ENCODE data around the gene CGB5. TPM values are rescaled to one million over a fixed set of nuclear protein-coding genes. Genes with fewer than 3 reads are reported as not detected.
"Not testable (repeated sequence)": the region's sequence is repeated elsewhere in the genome, so short reads cannot be mapped to it uniquely, and the experiment has no call there.

CGB5 gene
- polyA plus RNA-seq, 1 donor = not detected

- not testable (repeated sequence) for H3K9me3 ChIP-seq (ENCODE audit: control insufficient read depth, low read depth, low read length); H3K4me3 ChIP-seq (ENCODE audit: low read length); H3K27ac ChIP-seq (ENCODE audit: low read length); H3K4me1 ChIP-seq (ENCODE audit: control insufficient read depth, insufficient read depth, low read length); H3K36me3 ChIP-seq (ENCODE audit: control insufficient read depth, insufficient read depth, low read length); DNase-seq; H3K27me3 ChIP-seq (ENCODE audit: control insufficient read depth, insufficient read depth, low read length)
- WGBS (ENCODE audit: insufficient coverage, low lambda C conversion rate) = 60% methylated on average over 1 of the region's 8 CpGs
Measured at GRCh38 chr19:49038111-49038510, 5.5 kb upstream of the CGB5 start.

DNA sequence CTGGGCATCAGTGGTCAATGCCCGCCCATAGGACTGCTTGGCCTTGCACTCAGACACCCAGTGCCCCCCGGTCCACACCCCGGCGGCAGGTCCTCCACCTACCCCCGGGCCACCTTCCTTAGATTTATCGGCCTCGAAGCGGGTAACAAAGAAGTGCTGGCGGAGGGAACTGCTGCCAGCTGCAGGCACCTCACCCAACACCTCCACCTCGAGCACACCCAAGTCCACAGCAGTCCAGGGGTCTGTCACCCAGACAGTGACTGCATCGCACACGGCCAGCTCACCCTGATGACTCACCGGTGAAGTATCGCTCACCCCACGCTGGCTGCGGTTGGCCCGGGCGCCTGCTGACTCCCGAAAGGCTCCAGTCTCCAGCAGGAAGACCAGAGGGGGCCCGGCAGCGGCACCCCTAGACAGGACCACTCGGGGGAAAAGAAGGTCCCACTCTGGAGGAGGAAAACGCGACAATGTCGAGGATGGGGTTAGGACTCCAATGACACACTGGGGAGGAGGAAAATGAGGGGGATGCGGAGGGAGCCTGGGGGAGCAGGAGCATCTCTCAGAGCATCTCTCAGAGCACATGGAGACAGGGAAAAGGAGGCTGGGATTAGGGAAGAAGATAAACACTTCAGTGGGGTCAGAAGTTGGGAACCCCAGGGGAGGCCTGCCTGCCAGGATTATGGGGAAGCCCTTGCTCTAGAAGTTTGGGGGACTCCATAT is 4.9 kb upstream of the CGB5 start:
- not testable (repeated sequence) for H3K4me3 ChIP-seq (ENCODE audit: low read length); DNase-seq; H3K36me3 ChIP-seq (ENCODE audit: control insufficient read depth, insufficient read depth, low read length); H3K27me3 ChIP-seq (ENCODE audit: control insufficient read depth, insufficient read depth, low read length); H3K4me1 ChIP-seq (ENCODE audit: control insufficient read depth, insufficient read depth, low read length); H3K9me3 ChIP-seq (ENCODE audit: control insufficient read depth, low read depth, low read length); H3K27ac ChIP-seq (ENCODE audit: low read length)
- WGBS (ENCODE audit: insufficient coverage, low lambda C conversion rate) = no CpG with 5 or more reads among the region's 26 CpGs

DNA sequence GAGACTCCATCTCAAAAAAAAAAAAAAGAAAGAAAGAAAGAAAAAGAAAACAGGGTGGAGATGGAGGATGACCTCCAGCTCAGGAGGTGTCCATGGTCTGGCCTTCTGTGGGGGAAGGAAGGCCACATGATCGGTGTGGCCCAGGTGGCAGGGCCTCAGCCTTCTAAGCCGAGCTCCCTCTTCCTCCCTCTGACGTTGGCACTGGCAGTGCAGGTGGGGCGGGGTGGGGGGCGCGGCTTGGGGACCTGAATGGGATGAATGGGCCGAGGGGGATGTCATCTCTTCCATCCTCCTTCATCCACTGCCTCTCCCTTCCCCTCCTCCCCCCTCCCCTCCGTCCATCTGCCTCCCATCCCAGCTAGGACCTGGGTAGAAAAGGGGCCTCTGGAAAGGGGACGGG is 3.9 kb upstream of the CGB5 start:
- H3K4me3 ChIP-seq (ENCODE audit: low read length); H3K9me3 ChIP-seq (ENCODE audit: control insufficient read depth, low read depth, low read length); DNase-seq; H3K27ac ChIP-seq (ENCODE audit: low read length); H3K27me3 ChIP-seq (ENCODE audit: control insufficient read depth, insufficient read depth, low read length); H3K4me1 ChIP-seq (ENCODE audit: control insufficient read depth, insufficient read depth, low read length); H3K36me3 ChIP-seq (ENCODE audit: control insufficient read depth, insufficient read depth, low read length): not testable (repeated sequence)
- WGBS (ENCODE audit: insufficient coverage, low lambda C conversion rate) = no CpG with 5 or more reads among the region's 9 CpGs

DNA sequence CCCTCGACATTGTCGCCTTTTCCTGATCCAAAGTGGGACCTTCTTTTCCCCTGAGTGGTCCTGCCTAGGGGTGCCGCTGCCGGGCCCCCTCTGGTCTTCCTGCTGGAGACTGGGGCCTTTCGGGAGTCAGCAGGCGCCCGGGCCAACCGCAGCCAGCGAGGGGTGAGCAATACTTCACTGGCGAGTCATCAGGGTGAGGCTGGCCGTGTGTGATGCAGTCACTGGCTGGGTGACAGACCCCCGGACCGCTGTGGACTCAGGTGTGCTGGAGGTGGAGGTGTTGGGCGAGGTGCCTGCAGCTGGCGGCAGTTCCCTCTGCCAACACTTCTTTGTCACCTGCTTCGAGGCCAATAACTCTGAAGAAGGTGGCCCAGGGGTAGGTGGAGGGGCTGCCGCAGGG is 1.5 kb upstream of the CGB5 start:
- Histone ChIP-seq H3K4me1 (ENCODE audit: control insufficient read depth, insufficient read depth, low read length) (no peaks in the 10 kb centered on the region), H3K4me3 (ENCODE audit: low read length) (no peak overlapping the region), H3K27ac (ENCODE audit: low read length) (no peak overlapping the region), H3K36me3 (ENCODE audit: control insufficient read depth, insufficient read depth, low read length) (no peaks in the 10 kb centered on the region), H3K27me3 (ENCODE audit: control insufficient read depth, insufficient read depth, low read length) (peaks cover 4% of the 10 kb centered on the region), H3K9me3 (ENCODE audit: control insufficient read depth, low read depth, low read length) (no peaks in the 10 kb centered on the region)
- no peak for DNase-seq
- no CpG with 5 or more reads among the region's 17 CpGs for WGBS (ENCODE audit: insufficient coverage, low lambda C conversion rate)

GRCh38 chr19:49042666-49043065 is 982 bp upstream of the CGB5 start:
- not testable (repeated sequence) for DNase-seq; H3K4me1 ChIP-seq (ENCODE audit: control insufficient read depth, insufficient read depth, low read length); H3K4me3 ChIP-seq (ENCODE audit: low read length); H3K9me3 ChIP-seq (ENCODE audit: control insufficient read depth, low read depth, low read length); H3K27me3 ChIP-seq (ENCODE audit: control insufficient read depth, insufficient read depth, low read length); H3K27ac ChIP-seq (ENCODE audit: low read length); H3K36me3 ChIP-seq (ENCODE audit: control insufficient read depth, insufficient read depth, low read length)
- no CpG with 5 or more reads among the region's 4 CpGs for WGBS (ENCODE audit: insufficient coverage, low lambda C conversion rate)

- not testable (repeated sequence) for H3K27me3 ChIP-seq (ENCODE audit: control insufficient read depth, insufficient read depth, low read length); H3K4me3 ChIP-seq (ENCODE audit: low read length); H3K27ac ChIP-seq (ENCODE audit: low read length); H3K36me3 ChIP-seq (ENCODE audit: control insufficient read depth, insufficient read depth, low read length); DNase-seq; H3K9me3 ChIP-seq (ENCODE audit: control insufficient read depth, low read depth, low read length); H3K4me1 ChIP-seq (ENCODE audit: control insufficient read depth, insufficient read depth, low read length)
- WGBS (ENCODE audit: insufficient coverage, low lambda C conversion rate) = no CpG with 5 or more reads among the region's 12 CpGs
Measured at GRCh38 chr19:49049011-49049410, 5.4 kb downstream of the CGB5 start, which contains the start of gene CGB8. CGB8 (minus strand) TSS chr19:49049111; CDS start chr19:49048739, 372 bp downstream.

GRCh38 chr19:49049834-49050233 is 6.2 kb downstream of the CGB5 start:
- not testable (repeated sequence) for H3K4me1 ChIP-seq (ENCODE audit: control insufficient read depth, insufficient read depth, low read length); H3K36me3 ChIP-seq (ENCODE audit: control insufficient read depth, insufficient read depth, low read length); H3K27me3 ChIP-seq (ENCODE audit: control insufficient read depth, insufficient read depth, low read length); H3K9me3 ChIP-seq (ENCODE audit: control insufficient read depth, low read depth, low read length); H3K4me3 ChIP-seq (ENCODE audit: low read length); H3K27ac ChIP-seq (ENCODE audit: low read length); DNase-seq
- no CpG with 5 or more reads among the region's 4 CpGs for WGBS (ENCODE audit: insufficient coverage, low lambda C conversion rate)

- not testable (repeated sequence) for H3K4me3 ChIP-seq (ENCODE audit: low read length); H3K4me1 ChIP-seq (ENCODE audit: control insufficient read depth, insufficient read depth, low read length); H3K27ac ChIP-seq (ENCODE audit: low read length); H3K36me3 ChIP-seq (ENCODE audit: control insufficient read depth, insufficient read depth, low read length); H3K27me3 ChIP-seq (ENCODE audit: control insufficient read depth, insufficient read depth, low read length); H3K9me3 ChIP-seq (ENCODE audit: control insufficient read depth, low read depth, low read length); DNase-seq
- WGBS (ENCODE audit: insufficient coverage, low lambda C conversion rate) = no CpG with 5 or more reads among the region's 24 CpGs
Measured at GRCh38 chr19:49050376-49051033, 6.9 kb downstream of the CGB5 start.

- H3K27ac ChIP-seq (ENCODE audit: low read length) = no peak overlapping the region
- peak overlapping the region; percentile 35 for H3K4me3 ChIP-seq (ENCODE audit: low read length)
- H3K36me3 ChIP-seq (ENCODE audit: control insufficient read depth, insufficient read depth, low read length) = no peaks in the 10 kb centered on the region
- peaks cover 15% of the 10 kb centered on the region for H3K4me1 ChIP-seq (ENCODE audit: control insufficient read depth, insufficient read depth, low read length)
- WGBS (ENCODE audit: insufficient coverage, low lambda C conversion rate) = no CpG with 5 or more reads among the region's 63 CpGs
- H3K27me3 ChIP-seq (ENCODE audit: control insufficient read depth, insufficient read depth, low read length) = peaks cover 61% of the 10 kb centered on the region
- DNase-seq = peak in 1 of 2 donors; percentile 48
- peaks cover 7% of the 10 kb centered on the region for H3K9me3 ChIP-seq (ENCODE audit: control insufficient read depth, low read depth, low read length)
Measured at GRCh38 chr19:49056101-49056901, 12.7 kb downstream of the CGB5 start.

GRCh38 chr19:49056902-49057596 is 13.4 kb downstream of the CGB5 start:
- peaks cover 69% of the 10 kb centered on the region for H3K27me3 ChIP-seq (ENCODE audit: control insufficient read depth, insufficient read depth, low read length)
- H3K4me3 ChIP-seq (ENCODE audit: low read length) = not testable (repeated sequence)
- WGBS (ENCODE audit: insufficient coverage, low lambda C conversion rate) = no CpG with 5 or more reads among the region's 34 CpGs

More at GRCh38 chr19:49056902-49057596, 13.4 kb downstream of the CGB5 start:
- DNase-seq; H3K27ac ChIP-seq (ENCODE audit: low read length); H3K36me3 ChIP-seq (ENCODE audit: control insufficient read depth, insufficient read depth, low read length): not testable (repeated sequence)
- Histone ChIP-seq H3K9me3 (ENCODE audit: control insufficient read depth, low read depth, low read length) (peaks cover 11% of the 10 kb centered on the region), H3K4me1 (ENCODE audit: control insufficient read depth, insufficient read depth, low read length) (peaks cover 15% of the 10 kb centered on the region)
